Mesenchymal stem cell (in vitro differentiated cells and primary cell): ENCODE data around the gene PROSER2.

ENCODE experiments used
- DNase-seq: peaks from one replicate; pipeline ENCODE4 v3.0.0-alpha.2; 2013
- H2AFZ ChIP-seq: one replicate; pipeline ENCODE4 v1.6.1; 2013; ENCODE audit warnings: low read depth, mild to moderate bottlenecking, control low read depth, inconsistent platforms, low read length, moderate library complexity
- H2AK5ac ChIP-seq: 2 replicates; pipeline ENCODE4 v1.6.1; 2013; ENCODE audit warnings: low read length, moderate library complexity, mild to moderate bottlenecking, inconsistent platforms; ENCODE audit not compliant: severe bottlenecking
- H2BK120ac ChIP-seq: one replicate; pipeline ENCODE4 v1.6.1; 2013; ENCODE audit warnings: low read depth, mild to moderate bottlenecking, inconsistent platforms, low read length, moderate library complexity
- H2BK12ac ChIP-seq, 2 experiments: one replicate each; pipeline ENCODE4 v1.6.1; 2013; ENCODE audit warnings: inconsistent platforms in 2 of 2, low read length in 2 of 2, mild to moderate bottlenecking in 2 of 2, moderate library complexity in 2 of 2, control low read depth in 1 of 2
- H2BK15ac ChIP-seq: one replicate; pipeline ENCODE4 v1.6.1; 2013; ENCODE audit warnings: mild to moderate bottlenecking, low read depth, inconsistent platforms; ENCODE audit not compliant: poor library complexity, severe bottlenecking
- H2BK5ac ChIP-seq: 2 replicates; pipeline ENCODE4 v1.6.1; 2013; ENCODE audit warnings: low read depth, mild to moderate bottlenecking, low read length, control low read depth, inconsistent platforms; ENCODE audit not compliant: poor library complexity, severe bottlenecking
- H3K14ac ChIP-seq, 2 experiments: one replicate each; pipeline ENCODE4 v1.6.1; 2013; ENCODE audit warnings: inconsistent platforms in 2 of 2, low read length in 2 of 2, control low read depth in 1 of 2, mild to moderate bottlenecking in 1 of 2, moderate library complexity in 1 of 2
- H3K18ac ChIP-seq, 2 experiments: one replicate each; pipeline ENCODE4 v1.6.1; 2013; ENCODE audit warnings: inconsistent platforms in 2 of 2, low read length in 2 of 2, control low read depth in 1 of 2, low read depth in 1 of 2, mild to moderate bottlenecking in 1 of 2
- H3K23ac ChIP-seq, 2 experiments: one replicate each; pipeline ENCODE4 v1.6.1; 2013; ENCODE audit warnings: inconsistent platforms in 2 of 2, low read length in 2 of 2, mild to moderate bottlenecking in 2 of 2, moderate library complexity in 2 of 2, control low read depth in 1 of 2
- H3K27ac ChIP-seq: 2 replicates; pipeline ENCODE4 v1.5.1; 2013; ENCODE audit warnings: mild to moderate bottlenecking, moderate library complexity, low read length, control low read depth, inconsistent platforms; ENCODE audit not compliant: poor library complexity, severe bottlenecking
- H3K27me3 ChIP-seq, 2 experiments: 2 replicates each; pipeline versions ENCODE4 v1.6.1 to v1.7.0; 2013; ENCODE audit warnings: low read length in 2 of 2, mild to moderate bottlenecking in 2 of 2, moderate library complexity in 2 of 2, control low read depth in 1 of 2, inconsistent platforms in 1 of 2; ENCODE audit not compliant: control insufficient read depth in 1 of 2, insufficient read depth in 1 of 2
- H3K36me3 ChIP-seq, 2 experiments: 2 replicates each; pipeline versions ENCODE4 v1.6.1 to v1.7.0; 2013; ENCODE audit warnings: low read length in 2 of 2, control low read depth in 1 of 2, inconsistent platforms in 1 of 2, low read depth in 1 of 2, mild to moderate bottlenecking in 1 of 2; ENCODE audit not compliant: insufficient read depth in 2 of 2, control insufficient read depth in 1 of 2
- H3K4ac ChIP-seq, 2 experiments: one replicate each; pipeline ENCODE4 v1.6.1; 2013; ENCODE audit warnings: inconsistent platforms in 2 of 2, low read length in 2 of 2, mild to moderate bottlenecking in 2 of 2, moderate library complexity in 2 of 2, control low read depth in 1 of 2, low read depth in 1 of 2
- H3K4me1 ChIP-seq: 2 replicates; pipeline ENCODE4 v1.6.1; 2013; ENCODE audit warnings: low read depth, low read length, control low read depth; ENCODE audit not compliant: control insufficient read depth, insufficient read depth
- H3K4me2 ChIP-seq: 2 replicates; pipeline ENCODE4 v1.6.1; 2013; ENCODE audit warnings: low read length, mild to moderate bottlenecking, inconsistent platforms; ENCODE audit not compliant: poor library complexity, severe bottlenecking
- H3K4me3 ChIP-seq, 2 experiments: 2 replicates each; pipeline versions ENCODE4 v1.5.1 to v1.7.0; 2013; ENCODE audit warnings: low read length in 2 of 2, mild to moderate bottlenecking in 2 of 2, control low read depth in 1 of 2, low read depth in 1 of 2; ENCODE audit not compliant: insufficient read depth in 1 of 2
- H3K79me1 ChIP-seq: replicated peaks from 2 replicates; pipeline ENCODE4 v1.6.1; 2013; ENCODE audit warnings: mild to moderate bottlenecking, control low read depth, low read length, inconsistent platforms; ENCODE audit not compliant: poor library complexity, severe bottlenecking
- H3K9ac ChIP-seq: 2 replicates; pipeline ENCODE4 v1.7.0; 2013; ENCODE audit warnings: mild to moderate bottlenecking, low read length, moderate library complexity
- H3K9me3 ChIP-seq: 2 replicates; pipeline ENCODE4 v1.7.0; 2013; ENCODE audit warnings: mild to moderate bottlenecking, low read length; ENCODE audit not compliant: control insufficient read depth
- H4K8ac ChIP-seq: one replicate; pipeline ENCODE4 v1.6.1; 2013; ENCODE audit warnings: inconsistent platforms, mild to moderate bottlenecking, low read length, moderate library complexity
- H4K91ac ChIP-seq: one replicate; pipeline ENCODE4 v1.6.1; 2013; ENCODE audit warnings: mild to moderate bottlenecking, low read length, inconsistent platforms
- WGBS: methylation state at CpG from one replicate; pipeline ENCODE4 v1.1.7; 2013; ENCODE audit warnings: mixed read lengths; 5-methylcytosine and 5-hydroxymethylcytosine counted together

PROSER2 gene

GRCh38 chr10:11909618-11910017, 86.5 kb downstream of the PROSER2 start:
- no peak overlapping the region for H3K23ac ChIP-seq
- H3K14ac ChIP-seq: peak overlapping the region in 1 of 2 experiments; percentile 58
- H3K4me3 ChIP-seq: no peak overlapping the region
- H2BK12ac ChIP-seq: no peak overlapping the region
- no peak overlapping the region for H3K4me2 ChIP-seq
- no peak overlapping the region for H2AK5ac ChIP-seq
- no peak overlapping the region for H2BK15ac ChIP-seq
- no peak overlapping the region for H2AFZ ChIP-seq
- 84% methylated on average over 10 of the region's 10 CpGs for WGBS
- no peak overlapping the region for H3K18ac ChIP-seq
- no peak overlapping the region for H3K4ac ChIP-seq
- H3K79me1 ChIP-seq: no peaks in the 10 kb centered on the region
- H4K91ac ChIP-seq: no peak overlapping the region
- peaks cover 6% of the 10 kb centered on the region for H3K4me1 ChIP-seq
- no peaks in the 10 kb centered on the region for H3K9me3 ChIP-seq
- H3K27me3 ChIP-seq: peaks cover 0 to 18% of the 10 kb centered on the region in 2 experiments
- H3K9ac ChIP-seq: no peak overlapping the region
- no peaks in the 10 kb centered on the region for H3K36me3 ChIP-seq
- no peak for DNase-seq
- H3K27ac ChIP-seq: no peak overlapping the region
- H2BK5ac ChIP-seq: no peak overlapping the region
- H4K8ac ChIP-seq: no peak overlapping the region
- H2BK120ac ChIP-seq: no peak overlapping the region

- H3K18ac ChIP-seq: no peak overlapping the region
- H4K91ac ChIP-seq: no peak overlapping the region
- no peak for DNase-seq
- no peak overlapping the region for H3K4ac ChIP-seq
- no peak overlapping the region for H3K4me3 ChIP-seq
- no peak overlapping the region for H2AK5ac ChIP-seq
- H2BK120ac ChIP-seq: no peak overlapping the region
- no peak overlapping the region for H2BK15ac ChIP-seq
- H3K9ac ChIP-seq: no peak overlapping the region
- no peaks in the 10 kb centered on the region for H3K9me3 ChIP-seq
- peaks cover 6% of the 10 kb centered on the region for H3K4me1 ChIP-seq
- H3K4me2 ChIP-seq: no peak overlapping the region
- H3K23ac ChIP-seq: no peak overlapping the region
- no peak overlapping the region for H3K14ac ChIP-seq
- no peak overlapping the region for H4K8ac ChIP-seq
- H3K27me3 ChIP-seq: peaks cover 0 to 18% of the 10 kb centered on the region in 2 experiments
- no peaks in the 10 kb centered on the region for H3K36me3 ChIP-seq
- no peak overlapping the region for H2BK5ac ChIP-seq
- no peak overlapping the region for H3K27ac ChIP-seq
- 93% methylated on average over 10 of the region's 10 CpGs for WGBS
- no peak overlapping the region for H2AFZ ChIP-seq
- H3K79me1 ChIP-seq: no peaks in the 10 kb centered on the region
- no peak overlapping the region for H2BK12ac ChIP-seq
Measured at GRCh38 chr10:11910102-11910501, 86.9 kb downstream of the PROSER2 start.

GRCh38 chr10:11913079-11913641, 90.0 kb downstream of the PROSER2 start:
- Histone ChIP-seq H4K91ac (no peak overlapping the region), H3K36me3 (no peaks in the 10 kb centered on the region), H3K4me3 (peak overlapping the region in 1 of 2 experiments; percentile 24), H3K9me3 (no peaks in the 10 kb centered on the region), H2AFZ (no peak overlapping the region), H4K8ac (no peak overlapping the region), H3K79me1 (no peaks in the 10 kb centered on the region), H3K4ac (no peak overlapping the region), H2BK15ac (no peak overlapping the region), H2BK120ac (no peak overlapping the region), H2BK12ac (no peak overlapping the region), H3K4me1 (peaks cover 3% of the 10 kb centered on the region), H3K4me2 (no peak overlapping the region), H3K23ac (no peak overlapping the region), H3K9ac (no peak overlapping the region), H3K18ac (no peak overlapping the region), H2BK5ac (no peak overlapping the region), H3K14ac (peak overlapping the region in 1 of 2 experiments; percentile 3), H2AK5ac (no peak overlapping the region), H3K27me3 (peaks cover 0 to 18% of the 10 kb centered on the region in 2 experiments), H3K27ac (no peak overlapping the region)
- WGBS: 66% methylated on average over 11 of the region's 11 CpGs
- no peak for DNase-seq

GRCh38 chr10:11918384-11918783, 95.2 kb downstream of the PROSER2 start:
- Histone ChIP-seq H2BK120ac (no peak overlapping the region), H3K79me1 (peaks cover 2% of the 10 kb centered on the region), H3K4me3 (no peak overlapping the region), H2AK5ac (no peak overlapping the region), H3K4ac (no peak overlapping the region), H2BK5ac (no peak overlapping the region), H3K4me1 (no peaks in the 10 kb centered on the region), H4K91ac (no peak overlapping the region), H4K8ac (no peak overlapping the region), H2BK12ac (no peak overlapping the region), H3K4me2 (no peak overlapping the region), H3K23ac (no peak overlapping the region), H3K18ac (no peak overlapping the region), H3K14ac (no peak overlapping the region), H3K36me3 (peaks cover 20 to 35% of the 10 kb centered on the region in 2 experiments), H3K27ac (no peak overlapping the region), H3K9ac (no peak overlapping the region), H3K9me3 (no peaks in the 10 kb centered on the region), H3K27me3 (peaks cover 0 to under 1% of the 10 kb centered on the region in 2 experiments), H2AFZ (no peak overlapping the region), H2BK15ac (no peak overlapping the region)
- no peak for DNase-seq
- 95% methylated on average over 8 of the region's 8 CpGs for WGBS
